ENCODE data around the gene NCLN. TPM values are rescaled to one million over a fixed set of nuclear protein-coding genes. Genes with fewer than 3 reads are reported as not detected.

NCLN gene
- total RNA-seq, 2 donors from 2014 or later: 48.6 to 68.5 TPM

GRCh38 chr19:3222709-3223108, 37.0 kb downstream of the NCLN start:
- TF ChIP-seq POLR2AphosphoS5 (IDR thresholded peaks at IDR 0.05): no peak
- TF ChIP-seq, protein P1, sequence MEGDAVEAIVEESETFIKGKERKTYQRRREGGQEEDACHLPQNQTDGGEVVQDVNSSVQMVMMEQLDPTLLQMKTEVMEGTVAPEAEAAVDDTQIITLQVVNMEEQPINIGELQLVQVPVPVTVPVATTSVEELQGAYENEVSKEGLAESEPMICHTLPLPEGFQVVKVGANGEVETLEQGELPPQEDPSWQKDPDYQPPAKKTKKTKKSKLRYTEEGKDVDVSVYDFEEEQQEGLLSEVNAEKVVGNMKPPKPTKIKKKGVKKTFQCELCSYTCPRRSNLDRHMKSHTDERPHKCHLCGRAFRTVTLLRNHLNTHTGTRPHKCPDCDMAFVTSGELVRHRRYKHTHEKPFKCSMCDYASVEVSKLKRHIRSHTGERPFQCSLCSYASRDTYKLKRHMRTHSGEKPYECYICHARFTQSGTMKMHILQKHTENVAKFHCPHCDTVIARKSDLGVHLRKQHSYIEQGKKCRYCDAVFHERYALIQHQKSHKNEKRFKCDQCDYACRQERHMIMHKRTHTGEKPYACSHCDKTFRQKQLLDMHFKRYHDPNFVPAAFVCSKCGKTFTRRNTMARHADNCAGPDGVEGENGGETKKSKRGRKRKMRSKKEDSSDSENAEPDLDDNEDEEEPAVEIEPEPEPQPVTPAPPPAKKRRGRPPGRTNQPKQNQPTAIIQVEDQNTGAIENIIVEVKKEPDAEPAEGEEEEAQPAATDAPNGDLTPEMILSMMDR (IDR thresholded peaks at IDR 0.05): no peak
- TF ChIP-seq POLR2A (IDR thresholded peaks at IDR 0.05): no peak
- DNase-seq (ENCODE audit: low spot score): no peak
- H3K36me3 ChIP-seq: no peaks in the 10 kb centered on the region
- H3K27ac ChIP-seq: no peak overlapping the region
- no peak overlapping the region for H3K4me3 ChIP-seq
- WGBS: 88% methylated on average over 5 of the region's 5 CpGs
- H3K27me3 ChIP-seq (replicated peaks; ENCODE audit: insufficient read depth): peaks cover 4% of the 10 kb centered on the region
- intact Hi-C loops (cut with DNase I): no loop called here
- no peaks in the 10 kb centered on the region for H3K9me3 ChIP-seq
- no peaks in the 10 kb centered on the region for H3K4me1 ChIP-seq (replicated peaks)

DNA sequence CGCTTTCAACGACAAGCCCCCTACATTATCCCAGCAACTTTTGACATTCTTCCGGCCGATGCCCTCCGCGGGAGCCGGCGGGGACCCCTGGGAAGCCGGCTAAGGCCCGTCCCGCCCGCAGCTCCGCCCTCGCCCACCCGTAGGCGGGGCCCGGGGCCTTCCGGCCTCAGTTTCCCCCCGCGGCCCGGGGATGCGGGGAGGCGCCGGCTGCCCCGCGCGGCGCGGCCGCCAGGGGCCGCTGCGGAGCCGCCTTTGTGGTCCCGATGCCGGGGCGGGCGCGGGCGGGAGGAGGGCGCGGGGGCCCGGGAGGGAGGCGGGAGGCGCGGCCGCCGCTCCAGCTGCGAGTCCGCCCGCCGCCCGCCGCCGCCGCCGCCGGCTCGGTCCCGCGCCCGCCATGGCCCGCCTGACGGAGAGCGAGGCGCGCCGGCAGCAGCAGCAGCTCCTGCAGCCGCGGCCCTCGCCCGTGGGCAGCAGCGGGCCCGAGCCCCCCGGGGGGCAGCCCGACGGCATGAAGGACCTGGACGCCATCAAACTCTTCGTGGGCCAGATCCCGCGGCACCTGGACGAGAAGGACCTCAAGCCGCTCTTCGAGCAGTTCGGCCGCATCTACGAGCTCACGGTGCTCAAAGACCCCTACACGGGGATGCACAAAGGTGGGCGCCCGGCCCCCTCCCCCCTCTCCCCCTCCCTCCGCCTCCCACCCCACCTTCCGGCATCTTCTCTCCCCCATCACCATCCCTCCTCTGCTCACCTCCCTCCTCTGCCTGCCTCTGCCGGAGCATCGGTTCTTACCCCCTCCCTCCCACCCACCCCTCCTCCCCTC, 38.8 kb downstream of the NCLN start, which contains the start of gene CELF5:
CELF5 (plus strand) TSS at position 316 of the 823 bp plus-strand sequence; CDS start at position 395, 79 bp downstream.
- H3K4me1 ChIP-seq (replicated peaks): no peaks in the 10 kb centered on the region
- intact Hi-C loops (cut with DNase I): no loop called here
- H3K27ac ChIP-seq: no peak within 1 kb of the TSS
- no peak within 1 kb of the TSS for H3K4me3 ChIP-seq
- no peak for TF ChIP-seq POLR2AphosphoS5 (IDR thresholded peaks at IDR 0.05)
- TF ChIP-seq, protein P1 (IDR thresholded peaks at IDR 0.05): peak; percentile 14 to 59 (median 37)
- H3K27me3 ChIP-seq (replicated peaks; ENCODE audit: insufficient read depth): peaks cover 4% of the 10 kb centered on the region
- 2% methylated on average over 83 of the region's 94 CpGs for WGBS
- DNase-seq (ENCODE audit: low spot score): peak; percentile 21
- no peaks in the 10 kb centered on the region for H3K36me3 ChIP-seq
- no peaks in the 10 kb centered on the region for H3K9me3 ChIP-seq

GRCh38 chr19:3225169-3225485, 39.4 kb downstream of the NCLN start:
- Histone ChIP-seq H3K27me3 (replicated peaks; ENCODE audit: insufficient read depth) (peaks cover 4% of the 10 kb centered on the region), H3K27ac (no peak overlapping the region), H3K36me3 (no peaks in the 10 kb centered on the region), H3K4me3 (no peak overlapping the region), H3K4me1 (replicated peaks) (no peaks in the 10 kb centered on the region), H3K9me3 (no peaks in the 10 kb centered on the region)
- 0% methylated on average over 7 of the region's 9 CpGs for WGBS
- TF ChIP-seq, protein P1 (IDR thresholded peaks at IDR 0.05): no peak
- no peak for TF ChIP-seq POLR2AphosphoS5 (IDR thresholded peaks at IDR 0.05)
- TF ChIP-seq POLR2A (IDR thresholded peaks at IDR 0.05): no peak
- no peak for DNase-seq (ENCODE audit: low spot score)
- intact Hi-C loops (cut with DNase I): no loop called here

- DNase-seq (ENCODE audit: low spot score): no peak
- intact Hi-C loops (cut with DNase I): no loop called here
- WGBS: 32% methylated on average over 15 of the region's 16 CpGs
- H3K9me3 ChIP-seq: no peaks in the 10 kb centered on the region
- no peak overlapping the region for H3K4me3 ChIP-seq
- H3K27ac ChIP-seq: no peak overlapping the region
- H3K27me3 ChIP-seq (replicated peaks; ENCODE audit: insufficient read depth): peaks cover 4% of the 10 kb centered on the region
- H3K4me1 ChIP-seq (replicated peaks): no peaks in the 10 kb centered on the region
- no peaks in the 10 kb centered on the region for H3K36me3 ChIP-seq
- TF ChIP-seq, protein P1 (IDR thresholded peaks at IDR 0.05): no peak
- TF ChIP-seq POLR2A (IDR thresholded peaks at IDR 0.05): no peak
- TF ChIP-seq POLR2AphosphoS5 (IDR thresholded peaks at IDR 0.05): no peak
These were observed 40.0 kb downstream of the NCLN start for GRCh38 chr19:3225677-3226093.

Data from prostate gland (tissue), 2 donors.